ENCODE measurements around the gene PLD6.

DNA sequence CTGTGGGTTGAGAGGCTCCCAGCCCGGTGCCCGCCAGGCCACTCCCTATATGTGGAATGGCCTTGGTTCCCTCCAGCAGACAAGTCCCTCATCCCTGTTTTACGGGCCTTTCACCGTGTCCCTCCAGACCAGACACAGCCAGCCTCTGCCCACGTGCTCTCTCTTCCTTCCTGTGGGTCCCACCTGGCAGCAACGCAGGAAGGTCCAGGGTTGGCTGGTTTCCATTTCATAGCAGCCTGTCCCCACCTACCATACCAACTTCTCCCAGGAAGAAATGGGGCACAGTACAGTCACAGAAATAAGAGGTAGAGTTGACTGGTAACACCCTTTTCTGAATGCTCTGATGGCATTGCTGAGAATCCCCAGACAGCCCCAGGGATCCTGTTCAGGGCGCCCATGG lies 34.9 kb downstream of the PLD6 start:
- TF ChIP-seq, protein P1, sequence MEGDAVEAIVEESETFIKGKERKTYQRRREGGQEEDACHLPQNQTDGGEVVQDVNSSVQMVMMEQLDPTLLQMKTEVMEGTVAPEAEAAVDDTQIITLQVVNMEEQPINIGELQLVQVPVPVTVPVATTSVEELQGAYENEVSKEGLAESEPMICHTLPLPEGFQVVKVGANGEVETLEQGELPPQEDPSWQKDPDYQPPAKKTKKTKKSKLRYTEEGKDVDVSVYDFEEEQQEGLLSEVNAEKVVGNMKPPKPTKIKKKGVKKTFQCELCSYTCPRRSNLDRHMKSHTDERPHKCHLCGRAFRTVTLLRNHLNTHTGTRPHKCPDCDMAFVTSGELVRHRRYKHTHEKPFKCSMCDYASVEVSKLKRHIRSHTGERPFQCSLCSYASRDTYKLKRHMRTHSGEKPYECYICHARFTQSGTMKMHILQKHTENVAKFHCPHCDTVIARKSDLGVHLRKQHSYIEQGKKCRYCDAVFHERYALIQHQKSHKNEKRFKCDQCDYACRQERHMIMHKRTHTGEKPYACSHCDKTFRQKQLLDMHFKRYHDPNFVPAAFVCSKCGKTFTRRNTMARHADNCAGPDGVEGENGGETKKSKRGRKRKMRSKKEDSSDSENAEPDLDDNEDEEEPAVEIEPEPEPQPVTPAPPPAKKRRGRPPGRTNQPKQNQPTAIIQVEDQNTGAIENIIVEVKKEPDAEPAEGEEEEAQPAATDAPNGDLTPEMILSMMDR (IDR thresholded peaks at IDR 0.05): no peak
- TF ChIP-seq POLR2A (IDR thresholded peaks at IDR 0.05; ENCODE audit: low read depth) (no peak), POLR2AphosphoS5 (IDR thresholded peaks at IDR 0.05) (no peak)
